Common myeloid progenitor, CD34-positive (primary cell): ENCODE results near the gene CH25H.

ENCODE experiments used
- CTCF ChIA-PET: fragments of 350-600 bp; sonication (Branson Sonifier 250); formaldehyde crosslinking; loops from one replicate; lab custom pipeline; 2021; ENCODE audit warnings: antibody characterized with exemption; lab: Charles Lee
- POLR2A ChIA-PET: fragments of 350-600 bp; sonication (Branson Sonifier 250); formaldehyde crosslinking; loops from one replicate; lab custom pipeline; 2021; ENCODE audit warnings: antibody characterized with exemption; lab: Charles Lee
- DNase-seq, 3 donors: peaks; one replicate each; pipeline versions ENCODE4 v3.0.0 to v3.0.0-alpha.2; 2013
- H3K27ac ChIP-seq, 2 experiments: 1 replicate in 1 of 2; 2 replicates in 1 of 2; pipeline ENCODE4 v1.7.0; 2013; ENCODE audit warnings: inconsistent platforms in 2 of 2, low read length in 2 of 2, mild to moderate bottlenecking in 2 of 2, low read depth in 1 of 2, moderate library complexity in 1 of 2; ENCODE audit not compliant: severe bottlenecking in 2 of 2, insufficient read depth in 1 of 2, poor library complexity in 1 of 2
- H3K27me3 ChIP-seq, 5 experiments: replicated peaks in 2 of 5; 1 replicate in 3 of 5; 2 replicates in 2 of 5; pipeline versions ENCODE4 v1.6.1 to v1.7.0; 2013; ENCODE audit warnings: low read length in 4 of 5, mild to moderate bottlenecking in 2 of 5, moderate library complexity in 2 of 5, inconsistent platforms in 1 of 5; ENCODE audit not compliant: insufficient read depth in 5 of 5, control insufficient read depth in 4 of 5
- H3K36me3 ChIP-seq, 4 experiments: 1 replicate in 2 of 4; 2 replicates in 2 of 4; pipeline versions ENCODE4 v1.6.1 to v1.7.0; 2013; ENCODE audit warnings: low read length in 3 of 4, control low read depth in 1 of 4, mild to moderate bottlenecking in 1 of 4; ENCODE audit not compliant: control insufficient read depth in 4 of 4, insufficient read depth in 4 of 4
- H3K4me1 ChIP-seq, 4 experiments: 1 replicate in 3 of 4; 2 replicates in 1 of 4; pipeline versions ENCODE4 v1.6.1 to v1.7.1; 2013; ENCODE audit warnings: low read length in 3 of 4, mild to moderate bottlenecking in 3 of 4, control low read depth in 1 of 4, inconsistent platforms in 1 of 4, moderate library complexity in 1 of 4; ENCODE audit not compliant: control insufficient read depth in 4 of 4, insufficient read depth in 4 of 4; ENCODE audit errors: control extremely low read depth in 1 of 4
- H3K4me3 ChIP-seq, 7 experiments: 1 replicate in 4 of 7; 2 replicates in 3 of 7; pipeline versions ENCODE4 v1.5.1 to v1.7.0; 2013; ENCODE audit warnings: mild to moderate bottlenecking in 7 of 7, low read length in 6 of 7, moderate library complexity in 6 of 7, inconsistent platforms in 2 of 7, low read depth in 2 of 7, control low read depth in 1 of 7; ENCODE audit not compliant: insufficient read depth in 4 of 7, control insufficient read depth in 1 of 7; ENCODE audit errors: extremely low read depth in 1 of 7
- H3K9me3 ChIP-seq, 5 experiments: 1 replicate in 4 of 5; 2 replicates in 1 of 5; pipeline versions ENCODE4 v1.6.1 to v1.7.1; 2013; ENCODE audit warnings: low read length in 4 of 5, mild to moderate bottlenecking in 2 of 5, inconsistent platforms in 1 of 5, low read depth in 1 of 5, moderate library complexity in 1 of 5; ENCODE audit not compliant: control insufficient read depth in 4 of 5, insufficient read depth in 2 of 5; ENCODE audit errors: control extremely low read depth in 1 of 5
- WGBS: methylation state at CpG from one replicate; pipeline ENCODE4 v1.1.5; 2013; ENCODE audit not compliant: insufficient coverage; 5-methylcytosine and 5-hydroxymethylcytosine counted together

CH25H gene

GRCh38 chr10:89160339-89160738 is 46.8 kb downstream of the CH25H start:
- Histone ChIP-seq H3K27me3 (no peaks in the 10 kb centered on the region), H3K27ac (no peak overlapping the region), H3K4me1 (peaks cover 10 to 34% (median 17%) of the 10 kb centered on the region in 4 experiments), H3K9me3 (no peaks in the 10 kb centered on the region), H3K4me3 (no peak overlapping the region), H3K36me3 (no peaks in the 10 kb centered on the region)
- ChIA-PET CTCF (interaction anchor here (1.4 kb wide), 1 partner anchor 11 kb away, joined by 3 read pairs; no protein-coding TSS in a partner anchor), POLR2A (no interaction called here)
- 100% methylated on average over 1 of the region's 1 CpG for WGBS
- DNase-seq = no peak

- H3K9me3 ChIP-seq = no peaks in the 10 kb centered on the region
- CTCF ChIA-PET = interaction anchor here (1.4 kb wide), 1 partner anchor 10 kb away, joined by 3 read pairs; no protein-coding TSS in a partner anchor
- no peak for DNase-seq
- H3K27me3 ChIP-seq = no peaks in the 10 kb centered on the region
- WGBS = 100% methylated on average over 1 of the region's 1 CpG
- POLR2A ChIA-PET = no interaction called here
- no peaks in the 10 kb centered on the region for H3K36me3 ChIP-seq
- H3K27ac ChIP-seq = no peak overlapping the region
- no peak overlapping the region for H3K4me3 ChIP-seq
- H3K4me1 ChIP-seq = peaks cover 10 to 31% (median 16%) of the 10 kb centered on the region in 4 experiments
These were observed 47.4 kb downstream of the CH25H start for GRCh38 chr10:89159761-89160160.

- Histone ChIP-seq H3K27me3 (no peaks in the 10 kb centered on the region), H3K36me3 (no peaks in the 10 kb centered on the region), H3K4me1 (peaks cover 9 to 27% (median 12%) of the 10 kb centered on the region in 4 experiments), H3K27ac (no peak overlapping the region), H3K9me3 (no peaks in the 10 kb centered on the region), H3K4me3 (no peak overlapping the region)
- ChIA-PET CTCF (no interaction called here), POLR2A (no interaction called here)
- DNase-seq = no peak
These were observed 47.8 kb downstream of the CH25H start for GRCh38 chr10:89159316-89159715.

- no peaks in the 10 kb centered on the region for H3K27me3 ChIP-seq
- H3K9me3 ChIP-seq = no peaks in the 10 kb centered on the region
- H3K36me3 ChIP-seq = no peaks in the 10 kb centered on the region
- peak in 2 of 3 donors; percentile 21 to 30 for DNase-seq
- POLR2A ChIA-PET = no interaction called here
- H3K27ac ChIP-seq = no peak overlapping the region
- CTCF ChIA-PET = no interaction called here
- H3K4me3 ChIP-seq = no peak overlapping the region
- H3K4me1 ChIP-seq = peaks cover 2 to 18% (median 5%) of the 10 kb centered on the region in 4 experiments
These were observed 48.7 kb downstream of the CH25H start for GRCh38 chr10:89158446-89158845.

- Histone ChIP-seq H3K36me3 (no peaks in the 10 kb centered on the region), H3K27ac (no peak overlapping the region), H3K4me3 (no peak overlapping the region), H3K27me3 (no peaks in the 10 kb centered on the region), H3K9me3 (no peaks in the 10 kb centered on the region), H3K4me1 (peaks cover 0 to 12% (median under 1%) of the 10 kb centered on the region in 4 experiments)
- CTCF ChIA-PET = interaction anchor here (0.6 kb wide), 1 partner anchor 60 kb away, joined by 3 read pairs; no protein-coding TSS in a partner anchor
- WGBS = 56% methylated on average over 3 of the region's 5 CpGs
- DNase-seq = peak in 2 of 3 donors; percentile 46 to 51
- POLR2A ChIA-PET = no interaction called here
These were observed 50.8 kb downstream of the CH25H start for GRCh38 chr10:89156161-89156835.
